22Rv1 (cell line): ENCODE measurements around the gene HPCAL4.

ENCODE experiments used
- H3K27ac ChIP-seq: fragments of 450-650 bp; 2 replicates; pipeline ENCODE4 v1.5.1; 2017
- ZFX ChIP-seq: fragments of 450-650 bp; IDR thresholded peaks from 2 replicates; pipeline ENCODE4 v1.6.1; 2017; ENCODE audit warnings: antibody characterized with exemption, borderline replicate concordance
- TF ChIP-seq, protein P1 (sequence below): fragments of 450-650 bp; IDR thresholded peaks from 2 replicates; pipeline ENCODE4 v1.5.1; 2017; ENCODE audit warnings: mild to moderate bottlenecking

HPCAL4 gene

GRCh38 chr1:39729842-39730241 lies 38.6 kb upstream of the HPCAL4 start:
- TF ChIP-seq, protein P1, sequence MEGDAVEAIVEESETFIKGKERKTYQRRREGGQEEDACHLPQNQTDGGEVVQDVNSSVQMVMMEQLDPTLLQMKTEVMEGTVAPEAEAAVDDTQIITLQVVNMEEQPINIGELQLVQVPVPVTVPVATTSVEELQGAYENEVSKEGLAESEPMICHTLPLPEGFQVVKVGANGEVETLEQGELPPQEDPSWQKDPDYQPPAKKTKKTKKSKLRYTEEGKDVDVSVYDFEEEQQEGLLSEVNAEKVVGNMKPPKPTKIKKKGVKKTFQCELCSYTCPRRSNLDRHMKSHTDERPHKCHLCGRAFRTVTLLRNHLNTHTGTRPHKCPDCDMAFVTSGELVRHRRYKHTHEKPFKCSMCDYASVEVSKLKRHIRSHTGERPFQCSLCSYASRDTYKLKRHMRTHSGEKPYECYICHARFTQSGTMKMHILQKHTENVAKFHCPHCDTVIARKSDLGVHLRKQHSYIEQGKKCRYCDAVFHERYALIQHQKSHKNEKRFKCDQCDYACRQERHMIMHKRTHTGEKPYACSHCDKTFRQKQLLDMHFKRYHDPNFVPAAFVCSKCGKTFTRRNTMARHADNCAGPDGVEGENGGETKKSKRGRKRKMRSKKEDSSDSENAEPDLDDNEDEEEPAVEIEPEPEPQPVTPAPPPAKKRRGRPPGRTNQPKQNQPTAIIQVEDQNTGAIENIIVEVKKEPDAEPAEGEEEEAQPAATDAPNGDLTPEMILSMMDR: no peak
- no peak for TF ChIP-seq ZFX
- H3K27ac ChIP-seq: no peak overlapping the region

DNA sequence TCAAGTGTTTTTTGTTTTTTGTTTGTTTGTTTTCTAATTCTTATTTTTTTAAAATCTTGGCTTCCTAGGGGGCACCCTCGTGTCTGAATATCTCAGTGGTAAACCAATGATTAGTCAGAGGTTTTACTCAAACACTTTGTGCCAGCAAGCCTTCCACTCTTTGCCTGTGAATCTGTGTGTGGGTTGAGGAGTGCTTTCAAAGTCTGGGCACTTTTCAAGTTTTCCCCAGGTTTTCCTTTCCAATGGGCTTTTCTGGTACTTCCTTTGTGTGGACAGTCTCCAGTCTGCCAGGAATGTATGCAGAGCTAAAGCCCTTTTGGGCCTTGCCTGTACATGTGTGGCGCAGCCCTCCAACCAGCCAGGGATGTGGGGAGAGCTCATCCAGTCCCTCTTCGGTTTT lies 37.8 kb upstream of the HPCAL4 start:
- TF ChIP-seq, protein P1: no peak
- no peak for TF ChIP-seq ZFX
- no peak overlapping the region for H3K27ac ChIP-seq

GRCh38 chr1:39727932-39728317 lies 36.7 kb upstream of the HPCAL4 start:
- no peak for TF ChIP-seq ZFX
- TF ChIP-seq, protein P1: no peak

GRCh38 chr1:39727221-39727931 lies 36.1 kb upstream of the HPCAL4 start:
- H3K27ac ChIP-seq: no peak overlapping the region

More at GRCh38 chr1:39727932-39728317, 36.7 kb upstream of the HPCAL4 start:
- H3K27ac ChIP-seq: no peak overlapping the region

DNA sequence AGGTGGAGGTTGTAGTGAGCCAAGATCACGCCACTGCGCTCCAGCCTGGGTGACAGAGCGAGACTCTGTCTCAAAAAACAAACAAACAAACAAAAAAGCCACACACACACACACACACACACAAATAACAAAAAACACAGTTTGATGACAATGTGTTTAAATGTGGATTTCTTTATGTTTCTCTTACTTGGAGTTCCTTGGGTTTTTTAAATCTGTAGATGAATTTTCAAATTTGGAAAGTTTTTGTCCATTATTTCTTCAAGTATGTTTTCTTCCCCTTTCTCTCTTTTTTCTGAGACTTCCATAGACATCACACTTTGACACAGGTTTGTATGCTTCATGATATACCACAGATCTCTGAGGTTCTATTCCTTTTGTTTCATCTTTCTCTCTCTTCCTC lies 35.4 kb upstream of the HPCAL4 start:
- TF ChIP-seq, protein P1: no peak
- TF ChIP-seq ZFX: no peak

More at GRCh38 chr1:39727221-39727931, 36.1 kb upstream of the HPCAL4 start:
- TF ChIP-seq, protein P1: no peak
- no peak for TF ChIP-seq ZFX

GRCh38 chr1:39722495-39722894 lies 31.3 kb upstream of the HPCAL4 start:
- TF ChIP-seq, protein P1: no peak
- no peak overlapping the region for H3K27ac ChIP-seq

More for the DNA sequence above, 35.4 kb upstream of the HPCAL4 start:
- H3K27ac ChIP-seq: no peak overlapping the region

- TF ChIP-seq, protein P1: no peak
- no peak for TF ChIP-seq ZFX
- no peak overlapping the region for H3K27ac ChIP-seq
Measured at GRCh38 chr1:39721664-39722063, 30.4 kb upstream of the HPCAL4 start.
